IgD-negative memory B cell (primary cell): ENCODE data around the gene ARHGAP23. TPM values are rescaled to one million over a fixed set of nuclear protein-coding genes. Genes with fewer than 3 reads are reported as not detected.
A peak's percentile ranks its signal among the peaks of the same experiment; 100 is the strongest.
"Not testable (repeated sequence)": the region's sequence is repeated elsewhere in the genome, so short reads cannot be mapped to it uniquely, and the experiment has no call there.

Experiments used
- H3K27ac Mint-ChIP-seq, 3 donors: one replicate each; pipeline ENCODE4 v1.8.0; 2020 to 2022; ENCODE audit warnings: mild to moderate bottlenecking in 3 of 3, mixed read lengths in 3 of 3, moderate library complexity in 1 of 3
- H3K27me3 Mint-ChIP-seq: one replicate; pipeline ENCODE4 v1.8.0; 2021; ENCODE audit warnings: mixed read lengths
- H3K36me3 Mint-ChIP-seq: one replicate; pipeline ENCODE4 v1.8.0; 2020; ENCODE audit warnings: mild to moderate bottlenecking, mixed read lengths
- H3K4me1 Mint-ChIP-seq, 3 donors: one replicate each; pipeline ENCODE4 v1.8.0; 2020 to 2022; ENCODE audit warnings: mixed read lengths in 3 of 3, mild to moderate bottlenecking in 1 of 3
- H3K4me3 Mint-ChIP-seq, 4 donors: one replicate each; pipeline ENCODE4 v1.8.0; 2020 to 2022; ENCODE audit warnings: mild to moderate bottlenecking in 4 of 4, mixed read lengths in 4 of 4, moderate library complexity in 3 of 4
- H3K9me3 Mint-ChIP-seq, 3 donors: one replicate each; pipeline ENCODE4 v1.8.0; 2020 to 2021; ENCODE audit warnings: mixed read lengths in 3 of 3, mild to moderate bottlenecking in 1 of 3
- polyA plus RNA-seq: library from polyadenylated mRNA; unstranded; fragments of 300-500 nt; fragmentation: Illumina TruSeq; gene quantifications from one replicate; pipeline ENCODE4 v1.2.3, GENCODE V29; 2021

Gene ARHGAP23
- polyA plus RNA-seq, 1 donor from 2014 or later = not detected

DNA sequence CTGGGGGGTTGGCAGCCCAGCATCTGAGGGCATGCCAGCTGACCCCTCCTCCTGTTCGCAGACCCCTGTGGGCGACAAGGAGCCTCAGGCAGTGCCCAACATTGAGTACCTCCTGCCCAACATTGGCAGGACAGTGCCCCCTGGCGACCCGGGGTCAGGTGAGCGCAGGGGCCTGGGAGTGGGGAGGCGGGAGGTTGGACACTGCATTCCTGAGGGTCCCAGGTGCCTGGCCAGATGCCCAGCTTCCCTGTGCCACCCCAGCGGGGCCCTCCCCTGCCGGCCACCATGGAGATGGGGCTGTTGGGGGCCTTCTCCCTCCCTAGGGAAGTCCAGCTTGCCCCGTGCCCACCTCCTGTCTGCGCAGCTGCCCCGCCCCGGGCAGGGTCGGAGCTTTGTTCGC, 70.1 kb downstream of the ARHGAP23 start:
- no peak overlapping the region for H3K27ac Mint-ChIP-seq
- H3K4me1 Mint-ChIP-seq = no peaks in the 10 kb centered on the region
- no peaks in the 10 kb centered on the region for H3K36me3 Mint-ChIP-seq
- H3K9me3 Mint-ChIP-seq = peaks cover 0 to 3% (median 0%) of the 10 kb centered on the region in 3 donors
- peaks cover 4% of the 10 kb centered on the region for H3K27me3 Mint-ChIP-seq
- no peak overlapping the region for H3K4me3 Mint-ChIP-seq

DNA sequence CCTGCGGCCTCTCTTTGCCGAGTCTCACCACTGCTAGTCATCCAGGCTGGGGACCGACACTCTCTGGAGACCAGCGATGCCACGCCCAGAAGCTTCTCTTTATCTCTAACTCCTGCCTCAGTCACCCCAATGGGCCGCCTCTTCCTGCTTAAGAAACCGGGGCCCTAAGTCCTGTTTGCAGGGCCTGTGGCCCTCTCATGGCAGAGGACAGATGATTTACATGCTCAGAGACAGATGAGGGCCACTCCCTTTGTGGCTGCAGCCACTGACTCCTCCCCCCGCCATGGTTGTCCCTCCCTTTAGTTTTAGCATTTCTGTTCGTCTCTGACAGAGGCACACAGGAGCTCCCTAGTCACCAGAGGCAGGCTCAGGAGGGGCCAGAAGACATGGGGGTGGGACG, 71.0 kb downstream of the ARHGAP23 start:
- H3K4me1 Mint-ChIP-seq, H3K36me3 Mint-ChIP-seq, H3K27ac Mint-ChIP-seq, H3K9me3 Mint-ChIP-seq, H3K27me3 Mint-ChIP-seq, H3K4me3 Mint-ChIP-seq: not testable (repeated sequence)

DNA sequence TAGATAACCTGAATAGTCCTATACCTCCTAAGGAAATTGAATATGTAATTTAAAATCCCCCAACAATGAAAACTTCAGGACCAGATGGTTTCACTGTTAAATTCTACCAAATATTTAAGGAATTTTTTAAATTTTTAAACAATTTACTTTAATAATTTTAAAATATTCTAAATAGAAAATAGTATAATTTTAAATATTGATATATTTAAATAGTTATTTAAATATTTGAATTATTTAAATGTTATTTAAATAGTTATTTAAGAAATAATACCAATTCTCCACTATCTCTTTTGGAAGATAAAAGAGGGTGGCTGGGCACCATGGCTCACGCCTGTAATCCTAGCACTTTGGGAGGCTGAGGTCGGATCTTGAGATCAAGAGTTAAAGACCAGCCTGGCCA, 73.5 kb downstream of the ARHGAP23 start:
- not testable (repeated sequence) for H3K27ac Mint-ChIP-seq, H3K27me3 Mint-ChIP-seq, H3K36me3 Mint-ChIP-seq, H3K9me3 Mint-ChIP-seq, H3K4me1 Mint-ChIP-seq, H3K4me3 Mint-ChIP-seq

DNA sequence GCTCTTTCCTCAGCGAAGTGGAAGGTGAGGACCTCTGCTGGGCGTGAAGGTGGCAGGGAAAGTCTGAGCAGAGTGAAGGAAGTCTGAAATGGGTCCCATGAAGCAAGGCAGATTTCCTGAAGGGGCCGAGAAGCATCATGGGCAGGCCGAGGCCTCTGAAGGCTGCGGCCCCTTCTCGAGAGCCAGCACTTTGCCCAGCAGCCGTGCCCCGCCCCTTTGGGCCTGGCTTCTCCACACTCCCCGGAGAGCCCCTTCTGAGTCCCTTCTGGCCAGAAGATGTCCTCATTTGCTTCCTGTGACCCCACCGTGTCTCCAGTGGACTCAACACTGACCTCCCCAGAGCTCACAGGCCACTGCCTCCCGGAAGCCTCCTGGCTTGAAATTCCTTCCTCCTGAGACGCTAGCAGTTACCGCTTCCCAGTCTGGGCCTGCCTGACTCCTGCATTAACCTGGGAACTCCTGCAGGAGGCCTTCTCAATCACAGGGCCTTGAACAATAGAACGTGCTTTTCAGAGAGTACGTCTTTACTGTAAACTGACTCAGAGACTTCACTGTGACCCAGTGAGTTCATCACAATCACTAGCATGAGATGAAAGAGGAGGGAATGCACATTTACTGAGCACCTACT, 75.1 kb downstream of the ARHGAP23 start:
- not testable (repeated sequence) for H3K36me3 Mint-ChIP-seq, H3K27ac Mint-ChIP-seq, H3K4me1 Mint-ChIP-seq, H3K9me3 Mint-ChIP-seq, H3K27me3 Mint-ChIP-seq
- H3K4me3 Mint-ChIP-seq = peak overlapping the region in 1 of 4 donors; percentile 20

DNA sequence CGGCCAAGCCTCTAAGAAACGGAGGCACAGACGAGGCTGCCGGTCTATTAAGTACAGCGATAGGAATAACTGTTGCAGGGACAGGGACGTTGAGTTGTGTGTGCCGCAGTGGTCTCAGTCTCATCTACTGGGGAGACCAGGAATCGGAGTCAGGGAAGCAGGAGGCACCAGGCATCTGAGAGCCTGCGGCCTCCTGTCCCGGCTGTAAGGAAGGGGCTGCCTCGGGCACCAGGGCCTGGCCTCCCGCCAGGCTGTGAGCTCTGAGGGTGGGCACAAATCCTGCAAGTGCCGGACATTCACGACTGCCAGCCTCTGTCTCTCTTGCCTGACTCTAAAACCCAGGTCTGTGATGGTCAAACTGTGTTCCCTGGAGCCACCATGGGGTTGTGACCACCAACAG, 76.0 kb downstream of the ARHGAP23 start:
- no peaks in the 10 kb centered on the region for H3K9me3 Mint-ChIP-seq

DNA sequence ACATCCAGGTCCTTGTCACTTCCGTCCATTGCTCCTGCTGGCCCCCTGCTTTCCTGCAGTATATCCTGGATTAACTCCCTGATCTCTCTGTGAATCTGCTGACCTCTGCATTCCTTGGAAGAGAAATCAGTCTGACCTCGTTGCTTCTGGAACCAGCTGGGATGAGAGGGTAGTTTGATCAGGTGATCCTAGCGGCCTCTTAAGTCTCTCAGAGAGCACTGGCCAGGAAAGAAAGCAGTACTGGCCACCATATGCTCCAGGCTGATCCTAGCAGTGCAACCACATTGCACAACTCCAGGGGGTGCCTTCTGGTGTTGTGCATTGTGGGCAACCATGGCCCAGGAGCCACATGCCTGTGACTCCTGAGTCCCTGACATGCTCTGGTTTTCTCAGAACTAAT, 79.2 kb downstream of the ARHGAP23 start:
- no peak overlapping the region for H3K27ac Mint-ChIP-seq
- no peak overlapping the region for H3K4me3 Mint-ChIP-seq
- H3K27me3 Mint-ChIP-seq = peaks cover 28% of the 10 kb centered on the region
- peaks cover 1% of the 10 kb centered on the region for H3K36me3 Mint-ChIP-seq
- peaks cover 0 to 4% (median 4%) of the 10 kb centered on the region in 3 donors for H3K4me1 Mint-ChIP-seq
- H3K9me3 Mint-ChIP-seq = no peaks in the 10 kb centered on the region

More for the DNA sequence above, 76.0 kb downstream of the ARHGAP23 start:
- H3K36me3 Mint-ChIP-seq = peaks cover 1% of the 10 kb centered on the region
- peaks cover 15% of the 10 kb centered on the region for H3K27me3 Mint-ChIP-seq
- H3K4me3 Mint-ChIP-seq = no peak overlapping the region
- H3K4me1 Mint-ChIP-seq = no peaks in the 10 kb centered on the region
- no peak overlapping the region for H3K27ac Mint-ChIP-seq

DNA sequence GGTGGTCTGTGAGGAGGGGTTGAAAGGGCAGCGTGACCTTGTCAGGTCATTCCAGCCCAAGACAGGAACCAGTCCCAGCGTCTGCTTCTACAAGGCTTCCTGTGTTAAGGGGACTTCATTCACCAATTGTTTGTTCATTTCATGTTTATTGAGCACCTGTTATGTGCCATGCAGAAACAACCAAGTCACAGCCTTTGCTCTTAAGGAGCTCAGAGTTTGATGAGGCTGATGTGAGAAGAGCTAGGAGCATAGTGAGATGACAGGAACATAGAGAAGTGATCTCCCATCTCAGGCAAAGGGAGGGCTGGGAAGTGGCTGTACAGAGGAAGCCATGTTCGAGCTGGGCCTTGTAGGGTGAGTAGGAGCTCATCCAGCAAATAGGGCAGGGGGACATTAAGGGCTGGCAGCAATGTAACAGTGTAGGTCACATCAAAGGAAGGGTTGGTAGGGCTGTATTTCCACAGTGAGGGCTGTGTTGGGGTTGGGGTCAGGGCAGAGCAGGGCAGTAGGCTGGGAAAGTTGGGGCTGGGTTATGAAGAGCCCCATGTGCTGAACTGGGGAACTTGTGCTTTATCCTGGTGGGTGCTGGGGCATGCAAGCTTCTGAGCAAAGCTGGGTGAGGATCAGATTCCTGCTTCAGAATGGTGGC, 79.8 kb downstream of the ARHGAP23 start:
- Mint-ChIP-seq H3K4me1 (peaks cover 0 to 4% (median 4%) of the 10 kb centered on the region in 3 donors), H3K4me3 (peak overlapping the region in 2 of 4 donors; percentile 51 to 70), H3K27me3 (peaks cover 28% of the 10 kb centered on the region), H3K9me3 (no peaks in the 10 kb centered on the region), H3K36me3 (peaks cover 1% of the 10 kb centered on the region), H3K27ac (peak overlapping the region in 1 of 3 donors; percentile 82)

DNA sequence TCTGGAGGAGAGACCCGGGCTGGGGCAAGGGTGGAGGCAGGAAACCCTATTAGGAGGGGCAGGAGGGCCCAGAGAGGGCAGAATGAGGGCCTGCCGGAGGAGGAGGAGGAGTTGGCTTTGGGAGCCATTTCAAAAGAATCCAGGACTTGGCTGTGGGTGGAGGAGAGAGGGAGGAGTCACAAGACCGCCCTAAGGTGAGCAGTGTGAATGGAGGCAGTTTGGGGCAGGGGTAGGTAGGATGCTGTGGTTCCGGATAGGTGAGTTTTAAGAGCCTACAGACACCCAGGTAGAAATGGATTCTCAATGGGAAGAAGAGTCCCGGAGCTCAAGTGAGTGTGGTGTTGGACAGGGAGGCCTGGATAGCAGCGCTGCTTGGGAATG, 80.3 kb downstream of the ARHGAP23 start:
- peak overlapping the region in 2 of 4 donors; percentile 51 to 70 for H3K4me3 Mint-ChIP-seq
- peaks cover 0 to 4% (median 4%) of the 10 kb centered on the region in 3 donors for H3K4me1 Mint-ChIP-seq
- H3K9me3 Mint-ChIP-seq = no peaks in the 10 kb centered on the region
- H3K27me3 Mint-ChIP-seq = peaks cover 28% of the 10 kb centered on the region
- peaks cover 1% of the 10 kb centered on the region for H3K36me3 Mint-ChIP-seq
- H3K27ac Mint-ChIP-seq = peak overlapping the region in 1 of 3 donors; percentile 82

DNA sequence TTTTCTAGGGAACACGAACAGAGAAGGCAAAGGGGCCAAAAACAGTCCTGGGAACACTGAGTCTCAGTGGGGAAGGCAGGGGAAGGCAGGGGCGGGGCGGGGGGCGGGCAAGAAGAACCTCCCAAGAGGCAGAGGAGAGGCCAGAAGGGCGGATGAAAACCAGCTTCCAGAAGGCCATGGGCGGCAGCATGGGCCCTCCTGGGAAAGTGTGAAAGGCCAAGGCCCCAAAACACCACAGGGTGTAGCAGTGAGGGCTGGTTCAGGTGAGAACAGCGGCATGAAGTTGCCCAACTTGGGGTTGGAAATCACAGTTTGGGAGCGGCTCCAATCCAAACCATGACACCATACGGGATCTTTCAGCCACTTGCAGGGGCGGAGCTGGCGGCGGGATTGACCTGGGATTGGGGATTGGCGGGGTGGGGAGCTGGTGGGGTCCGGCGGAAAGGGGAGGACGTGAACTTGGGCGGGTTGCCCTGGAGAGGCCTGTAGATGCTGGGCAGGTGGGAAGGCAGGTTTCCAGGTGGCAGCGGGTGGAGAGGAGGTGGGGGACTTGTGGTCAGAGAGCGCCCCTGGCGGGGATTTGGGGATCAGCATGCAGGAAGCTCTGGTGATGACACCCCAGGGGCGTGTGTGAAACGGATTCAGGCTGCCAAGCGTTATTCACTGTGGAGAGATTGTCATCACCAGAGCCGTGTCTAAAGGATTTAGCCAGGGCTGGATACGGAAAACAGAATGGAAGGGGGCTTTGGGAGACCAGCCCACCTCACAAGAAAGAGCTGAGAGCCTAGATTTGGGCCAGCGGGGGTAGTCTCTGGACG, 80.9 kb downstream of the ARHGAP23 start:
- Mint-ChIP-seq H3K9me3 (no peaks in the 10 kb centered on the region), H3K27me3 (peaks cover 28% of the 10 kb centered on the region), H3K36me3 (peaks cover 1% of the 10 kb centered on the region), H3K4me3 (peak overlapping the region; percentile 4 to 81 (median 69)), H3K27ac (peak overlapping the region in 2 of 3 donors; percentile 28 to 63), H3K4me1 (peaks cover 0 to 4% (median 4%) of the 10 kb centered on the region in 3 donors)

DNA sequence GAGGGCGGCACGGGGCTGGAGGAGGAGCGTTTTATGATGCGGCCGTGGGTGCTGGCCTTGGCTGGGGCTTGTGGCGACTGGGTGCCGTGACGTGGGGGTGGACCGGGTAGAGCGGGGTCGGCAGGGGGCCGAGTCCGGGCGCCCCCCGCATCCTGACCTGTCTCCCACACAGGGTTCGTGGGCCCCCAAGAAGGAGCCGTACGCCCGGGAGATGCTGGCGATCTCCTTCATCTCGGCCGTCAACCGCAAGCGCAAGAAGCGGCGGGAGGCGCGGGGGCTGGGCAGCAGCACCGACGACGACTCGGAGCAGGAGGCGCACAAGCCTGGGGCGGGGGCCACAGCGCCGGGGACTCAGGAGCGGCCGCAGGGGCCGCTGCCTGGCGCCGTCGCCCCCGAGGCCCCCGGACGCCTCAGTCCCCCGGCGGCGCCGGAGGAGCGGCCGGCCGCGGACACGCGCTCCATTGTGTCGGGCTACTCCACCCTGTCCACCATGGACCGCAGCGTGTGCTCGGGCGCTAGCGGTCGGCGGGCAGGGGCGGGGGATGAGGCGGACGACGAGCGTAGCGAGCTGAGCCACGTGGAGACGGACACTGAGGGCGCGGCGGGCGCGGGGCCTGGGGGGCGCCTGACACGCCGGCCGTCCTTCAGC, 81.6 kb downstream of the ARHGAP23 start:
- H3K36me3 Mint-ChIP-seq = peaks cover 1% of the 10 kb centered on the region
- peaks cover 28% of the 10 kb centered on the region for H3K27me3 Mint-ChIP-seq
- H3K4me1 Mint-ChIP-seq = peaks cover 0 to 4% (median 4%) of the 10 kb centered on the region in 3 donors
- H3K9me3 Mint-ChIP-seq = no peaks in the 10 kb centered on the region
- H3K27ac Mint-ChIP-seq = no peak overlapping the region
- peak overlapping the region; percentile 4 to 81 (median 69) for H3K4me3 Mint-ChIP-seq

DNA sequence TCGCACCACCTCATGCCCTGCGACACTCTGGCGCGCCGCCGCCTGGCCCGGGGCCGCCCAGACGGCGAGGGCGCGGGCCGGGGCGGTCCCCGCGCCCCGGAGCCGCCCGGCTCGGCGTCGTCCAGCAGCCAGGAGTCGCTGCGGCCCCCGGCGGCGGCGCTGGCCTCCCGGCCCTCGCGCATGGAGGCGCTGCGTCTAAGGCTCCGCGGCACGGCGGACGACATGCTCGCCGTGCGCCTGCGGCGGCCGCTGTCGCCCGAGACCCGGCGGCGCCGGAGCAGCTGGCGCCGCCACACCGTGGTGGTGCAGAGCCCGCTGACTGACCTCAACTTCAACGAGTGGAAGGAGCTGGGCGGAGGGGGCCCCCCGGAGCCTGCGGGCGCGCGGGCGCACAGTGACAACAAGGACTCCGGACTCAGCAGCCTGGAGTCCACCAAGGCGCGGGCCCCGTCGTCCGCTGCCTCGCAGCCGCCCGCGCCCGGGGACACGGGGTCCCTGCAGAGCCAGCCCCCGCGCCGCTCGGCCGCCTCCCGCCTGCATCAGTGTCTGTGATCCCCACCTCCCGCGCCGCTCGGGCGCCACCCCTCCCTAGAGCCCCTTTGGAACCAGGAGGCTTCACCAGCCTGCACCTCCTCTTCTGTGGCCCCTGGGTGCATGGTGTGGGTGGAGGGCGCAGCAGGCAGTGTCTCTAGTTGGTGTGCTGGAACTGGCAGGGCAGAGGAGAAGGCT, 82.3 kb downstream of the ARHGAP23 start:
- peak overlapping the region in 1 of 4 donors; percentile 8 for H3K4me3 Mint-ChIP-seq
- peaks cover 28% of the 10 kb centered on the region for H3K27me3 Mint-ChIP-seq
- peaks cover 1% of the 10 kb centered on the region for H3K36me3 Mint-ChIP-seq
- peak overlapping the region in 1 of 3 donors; percentile 39 for H3K27ac Mint-ChIP-seq
- no peaks in the 10 kb centered on the region for H3K9me3 Mint-ChIP-seq
- H3K4me1 Mint-ChIP-seq = peaks cover 0 to 4% (median 4%) of the 10 kb centered on the region in 3 donors

DNA sequence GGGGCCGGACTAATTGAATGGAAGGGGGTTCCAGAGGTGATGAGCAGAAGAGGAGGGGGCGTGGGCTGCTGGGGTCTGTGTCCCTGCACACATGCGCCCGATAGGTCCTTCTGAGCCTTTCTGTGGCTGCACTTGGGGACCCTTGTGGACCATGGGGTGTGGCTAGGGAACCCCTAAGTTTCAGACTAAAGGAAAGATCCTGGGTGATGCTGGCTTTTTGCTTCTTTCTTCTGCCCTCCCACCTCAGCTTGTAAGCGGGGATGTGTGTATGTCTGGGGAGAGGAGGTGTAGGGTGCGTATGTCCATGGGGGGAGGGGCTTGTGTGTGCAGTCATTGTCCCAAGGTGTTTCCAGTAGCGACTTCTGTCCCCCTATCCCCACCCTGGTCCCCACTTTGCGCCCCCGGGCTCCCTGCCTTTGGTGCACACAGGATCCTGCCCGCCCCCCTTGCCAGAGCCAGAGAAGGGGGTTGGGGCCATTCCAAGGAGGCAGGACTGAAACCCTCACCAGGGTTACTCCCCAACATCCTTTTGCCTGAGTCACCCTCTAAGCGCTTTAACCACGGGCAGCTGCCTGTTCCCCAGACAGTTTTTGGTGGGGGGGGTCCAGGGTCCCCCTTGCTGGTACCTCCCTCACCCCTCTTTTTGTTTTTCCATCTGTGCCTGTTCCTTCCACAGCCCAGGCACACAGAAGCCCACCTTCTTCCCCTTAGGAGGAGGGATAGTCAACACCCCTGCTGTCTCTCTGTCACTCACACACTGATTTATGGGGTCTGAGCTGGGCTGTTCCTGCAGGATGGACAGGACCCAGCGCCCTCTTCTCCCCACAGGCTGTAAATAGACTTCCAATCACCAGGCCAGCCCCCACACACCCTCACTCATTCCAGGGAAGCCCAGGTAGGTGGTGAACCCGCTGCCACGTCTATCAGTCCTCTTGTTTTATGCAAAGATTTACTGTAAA, 83.2 kb downstream of the ARHGAP23 start:
- no peaks in the 10 kb centered on the region for H3K9me3 Mint-ChIP-seq
- peaks cover 28% of the 10 kb centered on the region for H3K27me3 Mint-ChIP-seq
- peaks cover 1% of the 10 kb centered on the region for H3K36me3 Mint-ChIP-seq
- H3K27ac Mint-ChIP-seq = peak overlapping the region in 1 of 3 donors; percentile 39
- peaks cover 0 to 4% (median 4%) of the 10 kb centered on the region in 3 donors for H3K4me1 Mint-ChIP-seq
- peak overlapping the region in 2 of 4 donors; percentile 56 to 76 for H3K4me3 Mint-ChIP-seq

DNA sequence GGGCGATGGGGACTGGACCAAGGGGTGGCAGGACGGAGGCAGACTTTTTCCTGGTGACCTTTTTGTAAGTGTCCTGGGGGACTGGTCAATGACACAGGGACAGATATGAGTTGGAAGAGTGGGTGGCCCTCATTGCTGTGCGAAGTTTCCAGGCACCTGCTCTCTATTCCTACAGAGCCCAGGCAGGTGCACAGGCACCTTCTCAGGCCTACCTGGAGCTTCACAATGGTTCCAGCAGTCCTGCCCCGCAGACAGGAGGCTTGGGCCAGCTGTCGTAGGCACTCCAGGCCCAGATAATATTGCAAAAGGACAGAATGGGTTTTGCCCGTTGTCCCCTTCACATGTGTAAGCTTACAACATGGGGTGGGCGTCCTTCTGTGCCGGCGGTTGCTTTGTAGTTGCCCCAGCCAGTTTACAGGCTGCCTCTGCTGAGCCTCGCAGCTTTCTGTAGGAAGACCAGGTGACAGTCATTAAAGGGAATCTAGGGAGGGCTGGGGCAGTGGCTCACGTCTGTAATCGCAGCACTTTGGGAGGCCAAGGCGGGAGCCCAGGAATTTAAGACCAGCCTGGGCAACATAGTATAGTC, 84.3 kb downstream of the ARHGAP23 start:
- Mint-ChIP-seq H3K9me3 (no peaks in the 10 kb centered on the region), H3K4me3 (no peak overlapping the region), H3K4me1 (peaks cover 0 to 4% (median 4%) of the 10 kb centered on the region in 3 donors), H3K27me3 (peaks cover 28% of the 10 kb centered on the region), H3K36me3 (peaks cover 1% of the 10 kb centered on the region), H3K27ac (peak overlapping the region in 1 of 3 donors; percentile 82)
